Right forelimb (tissue), 1 donor: Measurements from ENCODE around the gene LRP1B.

Experiments used
- DNase-seq: peaks from one replicate; pipeline ENCODE4 v3.0.0-alpha.2; 2018

The LRP1B gene

GRCh38 chr2:141557329-141558095 lies 573.3 kb downstream of the LRP1B start:
- DNase-seq = no peak

DNA sequence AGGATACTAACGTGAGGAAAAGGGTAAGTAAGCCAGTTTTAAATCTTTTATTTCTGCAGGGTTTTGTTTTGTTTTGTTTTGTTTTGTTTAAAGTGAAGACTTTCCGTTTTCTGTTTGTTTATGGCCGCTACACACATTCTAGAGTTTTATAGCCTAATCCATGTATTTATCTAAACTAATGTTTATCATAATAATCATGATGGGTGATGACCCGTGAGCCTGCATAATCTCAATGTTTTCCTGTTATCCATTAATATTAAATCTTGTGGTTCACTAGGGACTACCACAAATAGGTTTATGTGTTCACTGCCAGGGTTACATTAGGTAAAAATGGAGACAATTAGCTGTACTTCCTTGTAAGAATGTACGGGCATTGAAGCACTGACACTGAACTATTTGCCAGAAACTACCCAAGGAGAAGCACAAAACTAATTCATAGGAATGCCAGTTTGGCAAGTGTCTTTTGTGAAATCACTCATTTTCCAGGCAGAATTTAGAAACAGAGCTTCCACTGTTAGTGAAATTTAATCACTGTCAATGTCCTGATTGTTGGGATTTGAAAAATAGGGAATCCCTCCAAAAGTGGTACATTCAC lies 574.8 kb downstream of the LRP1B start:
- no peak for DNase-seq

DNA sequence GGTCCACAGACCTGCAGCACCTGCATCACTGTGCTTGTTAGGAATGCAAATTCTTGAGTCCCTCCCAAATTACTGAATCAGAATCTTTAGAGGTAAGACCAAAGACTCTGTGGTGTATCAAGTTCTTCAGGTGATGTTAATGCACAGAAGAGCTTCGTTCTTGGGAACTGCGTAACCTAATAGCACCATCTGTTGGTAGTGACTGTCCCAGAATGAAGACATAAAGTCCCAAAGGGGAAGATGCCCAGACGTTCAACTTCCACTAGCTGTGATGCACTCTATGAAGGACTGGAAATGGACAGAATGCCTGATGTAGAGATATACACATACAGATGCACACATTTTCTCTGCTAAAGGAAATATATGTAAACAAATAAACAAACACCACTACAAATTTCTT lies 576.0 kb downstream of the LRP1B start:
- no peak for DNase-seq

DNA sequence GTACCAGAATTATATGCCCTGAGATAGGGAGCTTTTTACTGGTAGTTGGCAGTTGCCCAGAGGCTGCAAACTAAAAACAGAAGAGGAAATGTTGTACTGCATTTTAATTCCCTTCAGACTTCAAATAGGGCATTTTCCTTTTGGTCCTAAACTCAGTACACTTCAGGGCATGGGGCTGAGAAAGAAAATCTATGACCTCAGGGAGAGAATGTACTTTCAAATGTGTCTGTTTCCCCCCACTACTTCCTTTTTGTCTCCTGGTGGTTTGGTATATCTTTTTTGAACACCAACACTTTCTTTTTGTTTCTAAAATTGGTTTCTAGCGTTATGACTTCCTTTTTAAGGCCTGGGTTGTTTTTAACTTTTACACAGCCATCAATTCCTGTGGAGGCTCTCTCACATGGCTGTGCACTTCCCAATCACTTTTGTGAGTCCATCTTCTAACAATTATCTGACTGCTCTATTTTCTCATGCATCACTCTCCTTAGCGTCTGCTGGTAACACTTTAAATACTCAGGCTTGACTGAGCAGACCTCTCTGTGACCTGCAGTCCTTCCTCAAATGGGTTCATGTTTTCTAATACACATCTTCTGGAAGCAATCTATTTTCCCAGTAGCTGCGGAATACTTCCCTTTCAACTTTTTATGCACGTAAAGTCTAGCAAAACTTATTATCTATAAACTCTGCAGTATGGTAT lies 596.0 kb downstream of the LRP1B start:
- DNase-seq = no peak

DNA sequence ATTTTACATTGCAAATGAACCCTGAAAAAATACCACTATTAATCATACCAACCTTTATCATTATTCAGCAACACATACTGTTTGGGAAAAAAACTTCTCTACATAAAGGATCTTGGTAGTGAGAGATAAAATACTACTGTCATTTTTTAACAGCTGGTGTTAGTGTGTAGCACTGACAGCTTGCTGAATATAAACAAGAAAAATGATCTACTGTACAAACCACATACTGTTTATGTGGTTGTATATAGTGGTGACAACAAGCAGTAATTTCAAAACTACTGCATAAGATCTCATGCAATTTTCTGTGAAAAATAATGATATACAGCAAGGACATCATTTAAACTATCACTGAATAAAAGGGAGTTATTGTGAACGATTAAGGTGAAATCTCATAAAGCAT lies 601.2 kb downstream of the LRP1B start:
- no peak for DNase-seq

DNA sequence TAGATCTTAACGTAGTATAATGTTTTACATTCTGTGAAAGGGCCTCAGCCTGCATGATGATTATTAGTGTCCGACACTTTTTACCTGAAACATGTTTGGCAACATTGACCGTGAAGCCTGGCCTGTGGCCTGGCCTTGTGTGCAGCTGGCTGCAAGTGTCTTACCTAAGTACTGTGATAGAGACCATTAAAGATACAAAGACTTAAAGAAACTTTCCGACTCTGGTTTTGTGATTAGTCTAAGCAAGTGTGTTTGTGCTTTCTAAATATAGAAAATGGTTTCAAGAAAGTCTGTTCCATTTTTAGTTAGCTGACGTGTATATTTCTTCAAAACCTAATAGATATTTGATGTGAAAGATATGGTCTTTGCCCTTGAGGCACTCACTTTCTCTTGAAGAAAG lies 601.8 kb downstream of the LRP1B start:
- DNase-seq = no peak

GRCh38 chr2:141526760-141527159 lies 604.1 kb downstream of the LRP1B start:
- no peak for DNase-seq

DNA sequence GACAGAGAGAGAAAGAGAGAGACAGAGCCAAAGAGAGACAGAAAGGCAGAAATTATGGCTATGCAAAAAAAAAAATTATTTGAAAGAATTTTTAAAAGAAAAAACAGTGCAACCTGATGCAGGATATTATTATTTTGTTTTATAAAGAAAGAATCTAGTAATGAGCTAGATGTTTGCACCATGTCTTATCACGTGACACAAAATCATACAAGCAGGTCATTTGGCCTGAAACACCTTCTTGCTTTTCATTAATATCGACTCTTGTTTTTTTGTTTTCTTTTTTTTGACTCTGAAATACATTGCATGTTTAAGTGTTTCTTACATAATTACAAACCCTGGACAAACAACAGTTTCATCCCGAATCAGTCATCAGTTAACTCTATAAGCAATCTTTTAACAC lies 606.0 kb downstream of the LRP1B start:
- DNase-seq = no peak

GRCh38 chr2:141523199-141523598 lies 607.6 kb downstream of the LRP1B start:
- DNase-seq = no peak

- DNase-seq = no peak
Observed at GRCh38 chr2:141522702-141523101, 608.1 kb downstream of the LRP1B start.

DNA sequence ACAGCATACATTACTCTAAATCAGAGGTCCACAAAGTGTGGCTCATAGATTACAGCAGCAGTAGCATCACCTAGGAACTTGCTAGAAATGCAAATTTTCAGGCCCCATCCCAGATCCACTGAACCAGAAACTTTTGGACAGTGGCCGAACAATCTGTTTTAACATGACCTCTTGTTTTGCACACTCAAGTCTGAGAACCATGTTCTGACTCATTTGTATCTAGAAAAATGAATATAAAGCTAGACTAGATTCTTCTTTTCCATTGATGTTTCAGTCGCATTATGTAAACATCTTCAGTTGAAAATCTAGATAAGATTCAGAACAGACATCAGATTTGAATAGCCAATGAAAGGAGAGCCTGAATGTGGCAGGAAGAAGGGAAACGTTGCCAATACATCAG lies 608.8 kb downstream of the LRP1B start:
- DNase-seq = no peak

DNA sequence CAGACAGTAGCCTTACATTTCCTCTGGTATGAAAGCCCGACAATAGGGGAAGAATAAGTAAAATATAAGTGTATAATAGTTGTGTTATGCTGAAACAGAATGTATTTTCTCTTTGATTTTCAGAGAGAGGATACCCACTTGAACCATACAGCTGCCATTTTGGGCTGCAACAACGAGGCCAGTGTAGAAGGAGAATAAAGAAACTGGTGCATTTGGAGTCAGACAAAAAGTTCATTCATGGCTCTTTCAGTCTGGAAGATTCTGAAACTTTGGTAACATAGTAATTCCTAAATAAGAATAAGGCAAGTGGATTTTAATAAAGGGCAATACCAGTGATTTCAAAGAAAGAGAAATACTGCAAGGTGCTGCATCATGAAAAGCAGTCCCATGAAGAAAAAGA lies 610.9 kb downstream of the LRP1B start:
- DNase-seq = no peak

DNA sequence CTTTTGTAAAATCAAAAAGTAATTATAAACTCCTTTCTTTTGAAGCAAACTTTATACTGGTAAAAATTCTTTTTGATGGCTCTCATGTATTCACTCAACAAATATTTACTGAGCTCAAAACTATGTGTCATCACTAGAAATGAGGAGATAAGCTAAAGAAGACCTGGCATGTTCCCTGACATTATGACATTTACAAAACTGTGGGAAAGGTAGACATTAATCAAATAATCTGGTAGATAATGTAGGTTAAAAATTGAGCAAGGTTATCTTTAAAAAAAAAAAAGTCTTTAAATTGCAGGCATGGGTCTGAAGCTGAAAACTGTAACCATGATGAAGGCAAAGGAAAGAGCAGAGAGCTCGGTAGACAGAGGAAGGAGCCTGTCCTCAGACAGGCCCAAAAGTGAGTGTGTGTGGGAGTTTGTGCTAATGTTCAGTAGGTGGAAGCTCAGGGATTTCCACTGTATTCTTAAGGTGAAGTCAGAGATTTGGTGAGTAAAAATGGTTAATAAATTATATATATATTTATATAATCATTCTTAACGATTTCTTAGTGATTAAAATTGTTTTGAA lies 612.9 kb downstream of the LRP1B start:
- DNase-seq = no peak

- DNase-seq = no peak
Observed at GRCh38 chr2:141517180-141517851, 613.5 kb downstream of the LRP1B start.

GRCh38 chr2:141515931-141516330 lies 614.9 kb downstream of the LRP1B start:
- DNase-seq = no peak

GRCh38 chr2:141513853-141514252 lies 617.0 kb downstream of the LRP1B start:
- DNase-seq = no peak

- no peak for DNase-seq
Observed at GRCh38 chr2:141508806-141509595, 621.8 kb downstream of the LRP1B start.

DNA sequence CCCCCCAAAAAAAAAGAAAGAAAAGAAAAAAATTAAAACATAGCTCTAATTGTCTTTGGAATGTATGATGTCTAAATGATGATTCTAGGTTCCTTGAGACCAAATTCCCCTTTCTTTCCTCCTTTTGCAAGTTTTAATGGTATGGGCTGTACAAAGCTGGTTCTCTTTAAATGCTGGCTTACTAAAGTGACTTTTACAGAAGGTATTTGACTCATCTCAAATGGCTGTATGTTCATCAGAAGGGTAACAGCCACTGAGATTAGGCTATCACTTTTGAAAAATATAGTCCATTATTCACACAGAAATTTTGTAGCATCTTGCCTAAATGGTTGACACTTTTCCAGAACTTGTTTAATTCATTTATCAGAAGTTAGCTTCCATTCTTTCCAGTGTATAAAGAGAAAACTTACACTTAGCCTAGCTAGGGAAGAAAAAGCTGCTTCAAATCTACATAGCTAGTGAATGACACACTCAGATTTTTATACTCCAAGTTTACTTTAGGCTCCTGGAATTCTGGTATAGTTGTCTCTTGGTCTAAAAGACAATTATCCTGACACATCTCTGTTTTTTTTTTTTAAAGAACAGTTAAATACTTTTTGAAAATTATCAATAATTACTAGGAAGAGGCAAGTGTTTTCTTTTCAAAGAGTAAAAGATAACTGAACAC lies 622.6 kb downstream of the LRP1B start:
- no peak for DNase-seq

- DNase-seq = no peak
Observed at GRCh38 chr2:141506135-141506534, 624.7 kb downstream of the LRP1B start.

- no peak for DNase-seq
Observed at GRCh38 chr2:141501752-141502151, 629.1 kb downstream of the LRP1B start.

GRCh38 chr2:141499123-141499522 lies 631.7 kb downstream of the LRP1B start:
- no peak for DNase-seq

DNA sequence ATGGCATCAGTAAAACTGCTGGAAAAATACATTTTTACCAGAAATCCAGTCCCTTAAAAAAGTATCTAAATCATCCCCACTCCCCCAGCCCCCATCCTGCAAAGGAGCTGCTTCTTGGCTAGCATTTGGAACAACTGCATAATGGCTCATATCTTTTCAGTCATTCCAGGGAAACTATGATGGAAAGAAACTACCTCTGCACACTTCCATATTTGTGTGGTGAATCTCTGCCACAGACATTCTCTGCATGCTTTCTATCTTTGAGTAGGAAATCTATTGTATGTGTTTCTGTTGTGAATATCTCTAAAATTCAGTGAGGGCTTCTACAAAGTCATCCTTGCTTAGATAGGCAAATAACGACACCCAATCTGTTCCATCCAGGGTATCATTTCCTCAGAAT lies 632.3 kb downstream of the LRP1B start:
- DNase-seq = no peak
